HEK293T (cell line): Measurements from ENCODE around the gene PPRC1.

Experiments
- CTBP1 ChIP-seq: fragments of 450-650 bp; IDR thresholded peaks from 2 replicates; pipeline ENCODE4 v1.6.1; 2016; ENCODE audit warnings: borderline replicate concordance
- ELF4 ChIP-seq: fragments of 450-650 bp; IDR thresholded peaks from 2 replicates; pipeline ENCODE4 v1.6.1; 2017; ENCODE audit warnings: antibody characterized with exemption
- FOXA1 ChIP-seq: fragments of 450-650 bp; IDR thresholded peaks from 2 replicates; pipeline ENCODE4 v1.6.1; 2016; ENCODE audit warnings: mild to moderate bottlenecking
- LEF1 ChIP-seq: fragments of 450-650 bp; IDR thresholded peaks from 2 replicates; pipeline ENCODE4 v1.6.1; 2017; ENCODE audit warnings: mild to moderate bottlenecking, borderline replicate concordance
- NFRKB ChIP-seq: fragments of 450-650 bp; IDR thresholded peaks from 2 replicates; pipeline ENCODE4 v1.6.1; 2016; ENCODE audit warnings: mild to moderate bottlenecking, moderate library complexity
- PKNOX1 ChIP-seq: fragments of 450-650 bp; IDR thresholded peaks from 2 replicates; pipeline ENCODE4 v1.6.1; 2016
- SP1 ChIP-seq: fragments of 450-650 bp; IDR thresholded peaks from 2 replicates; pipeline ENCODE4 v1.6.1; 2017
- SUZ12 ChIP-seq: fragments of 450-650 bp; IDR thresholded peaks from 2 replicates; pipeline ENCODE4 v1.6.1; 2016; ENCODE audit warnings: mild to moderate bottlenecking

GRCh38 chr10:102113956-102114857 lies 18.6 kb upstream of the PPRC1 start:
- TF ChIP-seq SP1 (no peak), FOXA1 (no peak), ELF4 (no peak), CTBP1 (no peak), SUZ12 (no peak), PKNOX1 (no peak), LEF1 (no peak), NFRKB (no peak)
